ENCODE measurements around the gene RAB7B. TPM values are rescaled to one million over a fixed set of nuclear protein-coding genes. Genes with fewer than 3 reads are reported as not detected.

The RAB7B gene
- total and polyA plus RNA-seq, 9 of the 15 experiments (the other 6 are each of a cell fraction or from before 2014, with no cell fraction given): 0.03 to 0.29 (median 0.07) TPM; not detected in 4

- TF ChIP-seq ZHX1 (conservative IDR thresholded peaks at IDR 0.05; ENCODE audit: low read length): no peak
- 0 out of 2 replicates have a peak, but pooled peaks have one; percentile 1 for TF ChIP-seq HBP1 (CRISPR knock-in tag; IDR thresholded peaks at IDR 0.05)
- TF ChIP-seq ZNF41 (CRISPR knock-in tag; conservative IDR thresholded peaks at IDR 0.05): no peak
- no peak for TF ChIP-seq ZNF212 (CRISPR knock-in tag; IDR thresholded peaks at IDR 0.05)
- peak; percentile 57; the same call in 1 of the 2 replicates for TF ChIP-seq ZBTB33 (CRISPR knock-in tag; IDR thresholded peaks at IDR 0.05)
- TF ChIP-seq NR2F6 (CRISPR knock-in tag; IDR thresholded peaks at IDR 0.05): no peak
- no peak for TF ChIP-seq SMARCE1 (IDR thresholded peaks at IDR 0.05)
- no peaks in the 10 kb centered on the region for H3K79me2 ChIP-seq (ENCODE audit: control insufficient read depth, insufficient read depth, low read length)
- H3K4me2 ChIP-seq (ENCODE audit: insufficient read depth, low read length): no peak overlapping the region
- no peaks in the 10 kb centered on the region; the same call in 1 of the 2 replicates for H4K20me1 ChIP-seq (replicated peaks; ENCODE audit: control insufficient read depth, insufficient read depth, low read length)
- BruUV-seq (replicated peaks): no TSS peak
- in situ Hi-C loops (cut with MboI): no loop called here
- no peak overlapping the region for H3K27ac ChIP-seq (ENCODE audit: extremely low read depth, low read depth, low read length)
- 49% methylated on average over 12 of the region's 12 CpGs for WGBS (ENCODE audit: insufficient coverage, low coverage, missing lambda C conversion rate)
- no peak for ATAC-seq
- ChIA-PET POLR2A (no interaction called here), CTCF (ENCODE audit: low intra/inter-chr PET ratio) (no interaction called here)
- H3K27me3 ChIP-seq (ENCODE audit: control insufficient read depth in 2 of 2, insufficient read depth in 2 of 2, low read length in 2 of 2): peaks cover 17 to 58% of the 10 kb centered on the region in 2 experiments; a peak in 4 of 5 replicates
- H2AFZ ChIP-seq (ENCODE audit: low read depth, low read length): no peak overlapping the region
- no peak for DNase-seq (ENCODE audit: extremely low read depth in 1 of 4, low spot score in 3 of 4)
- H3K36me3 ChIP-seq (ENCODE audit: control insufficient read depth, insufficient read depth, low read length): no peaks in the 10 kb centered on the region
- H3K9ac ChIP-seq (ENCODE audit: insufficient read depth in 1 of 2, low read depth in 2 of 2, low read length in 2 of 2): no peak overlapping the region
- no peak overlapping the region for H3K4me3 ChIP-seq
- H3K9me1 ChIP-seq (ENCODE audit: control insufficient read depth, insufficient read depth, low read length): no peaks in the 10 kb centered on the region
- no peaks in the 10 kb centered on the region for H3K9me3 ChIP-seq (replicated peaks; ENCODE audit: control insufficient read depth, insufficient read depth, low read depth, low read length)
- FAIRE-seq: no peak
- intact Hi-C loops (cut with micrococcal nuclease): no loop called here
- peaks cover 8 to 16% of the 10 kb centered on the region in 2 experiments for H3K4me1 ChIP-seq (replicated peaks in 1 of 2; ENCODE audit: control insufficient read depth in 2 of 2, insufficient read depth in 2 of 2, low read length in 2 of 2)
These were observed 1.6 kb upstream of the RAB7B start for GRCh38 chr1:206004826-206005225.
